Right lobe of liver (tissue), 4 donors: ENCODE data around the gene XRCC3.

Experiments used
- POLR2A ChIP-seq: fragments of 450-650 bp; IDR thresholded peaks from one replicate; pipeline ENCODE4 v1.6.1; 2017; ENCODE audit warnings: antibody characterized with exemption, mild to moderate bottlenecking
- TF ChIP-seq, protein P1 (sequence below), 4 donors: fragments of 200-600 bp in 3 of 4; fragments of 450-650 bp in 1 of 4; IDR thresholded peaks; one replicate each; pipeline versions ENCODE4 v1.5.1 to v1.8.0; 2016 to 2022; ENCODE audit warnings: antibody characterized with exemption in 4 of 4, mild to moderate bottlenecking in 2 of 4
- donor health status: DM: no; HTN: no; CAD: no.
- donor health status: DM: no; HTN: no; CAD: no.
- donor health status: DM: no; HTN: yes; CAD: no.

DNA sequence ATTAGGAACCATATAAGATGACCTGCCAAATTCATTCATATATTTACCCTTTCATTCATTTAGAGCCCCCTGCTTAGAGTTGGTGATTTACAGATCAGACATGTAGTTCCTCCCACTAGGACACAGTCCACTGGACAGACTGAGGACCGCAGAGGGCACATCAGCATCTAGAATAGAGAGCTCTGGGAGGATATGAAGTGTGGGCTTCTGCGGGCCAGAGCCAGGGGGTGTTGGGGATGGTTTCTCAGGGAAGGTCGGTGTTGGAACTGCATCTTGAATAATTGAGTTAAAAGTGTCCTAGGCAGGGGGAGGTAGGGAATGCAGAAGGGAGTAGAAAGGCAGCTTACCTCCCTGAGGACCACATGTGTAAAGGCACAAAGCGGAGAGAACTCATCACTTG is 43.3 kb downstream of the XRCC3 start:
- no peak for TF ChIP-seq POLR2A
- TF ChIP-seq, protein P1, sequence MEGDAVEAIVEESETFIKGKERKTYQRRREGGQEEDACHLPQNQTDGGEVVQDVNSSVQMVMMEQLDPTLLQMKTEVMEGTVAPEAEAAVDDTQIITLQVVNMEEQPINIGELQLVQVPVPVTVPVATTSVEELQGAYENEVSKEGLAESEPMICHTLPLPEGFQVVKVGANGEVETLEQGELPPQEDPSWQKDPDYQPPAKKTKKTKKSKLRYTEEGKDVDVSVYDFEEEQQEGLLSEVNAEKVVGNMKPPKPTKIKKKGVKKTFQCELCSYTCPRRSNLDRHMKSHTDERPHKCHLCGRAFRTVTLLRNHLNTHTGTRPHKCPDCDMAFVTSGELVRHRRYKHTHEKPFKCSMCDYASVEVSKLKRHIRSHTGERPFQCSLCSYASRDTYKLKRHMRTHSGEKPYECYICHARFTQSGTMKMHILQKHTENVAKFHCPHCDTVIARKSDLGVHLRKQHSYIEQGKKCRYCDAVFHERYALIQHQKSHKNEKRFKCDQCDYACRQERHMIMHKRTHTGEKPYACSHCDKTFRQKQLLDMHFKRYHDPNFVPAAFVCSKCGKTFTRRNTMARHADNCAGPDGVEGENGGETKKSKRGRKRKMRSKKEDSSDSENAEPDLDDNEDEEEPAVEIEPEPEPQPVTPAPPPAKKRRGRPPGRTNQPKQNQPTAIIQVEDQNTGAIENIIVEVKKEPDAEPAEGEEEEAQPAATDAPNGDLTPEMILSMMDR (IDR thresholded peaks at IDR 0.05): no peak
